ENCODE results near the gene FHL1.
"Not testable (repeated sequence)": the region's sequence is repeated elsewhere in the genome, so short reads cannot be mapped to it uniquely, and the experiment has no call there.

The FHL1 gene

GRCh38 chrX:136211766-136212556 lies 64.6 kb downstream of the FHL1 start:
- no peak for DNase-seq

GRCh38 chrX:136212557-136213111 lies 65.3 kb downstream of the FHL1 start:
- no peak for DNase-seq

GRCh38 chrX:136214551-136214950 lies 67.2 kb downstream of the FHL1 start:
- no peak for DNase-seq

GRCh38 chrX:136215559-136215958 lies 68.2 kb downstream of the FHL1 start:
- no peak for DNase-seq

GRCh38 chrX:136219893-136220292 lies 72.6 kb downstream of the FHL1 start:
- no peak for DNase-seq

- no peak for DNase-seq
Observed at GRCh38 chrX:136220540-136220939, 73.2 kb downstream of the FHL1 start.

- DNase-seq, result no peak
Observed at GRCh38 chrX:136220951-136221350, 73.6 kb downstream of the FHL1 start.

- DNase-seq, result no peak
Observed at GRCh38 chrX:136221851-136222513, 74.6 kb downstream of the FHL1 start.

GRCh38 chrX:136227074-136227473 lies 79.7 kb downstream of the FHL1 start:
- no peak for DNase-seq

- no peak for DNase-seq
Observed at GRCh38 chrX:136227948-136228838, 80.9 kb downstream of the FHL1 start.

- DNase-seq, result no peak
Observed at GRCh38 chrX:136228839-136229207, 81.5 kb downstream of the FHL1 start.

GRCh38 chrX:136237074-136237473 lies 89.7 kb downstream of the FHL1 start:
- DNase-seq, result no peak

GRCh38 chrX:136237849-136238248 lies 90.5 kb downstream of the FHL1 start:
- not testable (repeated sequence) for DNase-seq

- no peak for DNase-seq
Observed at GRCh38 chrX:136246201-136246600, 98.9 kb downstream of the FHL1 start.

- DNase-seq, result no peak
Observed at GRCh38 chrX:136250191-136251040, 103.1 kb downstream of the FHL1 start.

- DNase-seq, result no peak
Observed at GRCh38 chrX:136251041-136251991, 104.0 kb downstream of the FHL1 start, which contains the start of gene MAP7D3. Gene MAP7D3, minus strand, starts transcription at chrX:136251400. Its CDS starts 42 bp downstream, at chrX:136251358.

- no peak for DNase-seq
Observed at GRCh38 chrX:136255541-136255940, 108.2 kb downstream of the FHL1 start.

GRCh38 chrX:136256026-136256425 lies 108.7 kb downstream of the FHL1 start:
- no peak for DNase-seq

GRCh38 chrX:136258951-136259350 lies 111.6 kb downstream of the FHL1 start:
- DNase-seq, result no peak

- DNase-seq, result no peak
Observed at GRCh38 chrX:136259543-136259942, 112.2 kb downstream of the FHL1 start.

- no peak for DNase-seq
Observed at GRCh38 chrX:136260776-136261175, 113.4 kb downstream of the FHL1 start.

All from AML-193 (cell line).